Non-pigmented ciliary epithelial cell (primary cell): ENCODE results near the gene LAYN.

Source experiments
- DNase-seq: peaks from one replicate; pipeline ENCODE4 v3.0.0-alpha.2; 2010; ENCODE audit warnings: low read depth

The LAYN gene

GRCh38 chr11:111596319-111596718 is 55.8 kb downstream of the LAYN start:
- no peak for DNase-seq

GRCh38 chr11:111598148-111598547 is 57.6 kb downstream of the LAYN start:
- no peak for DNase-seq

- no peak for DNase-seq
These were observed 58.0 kb downstream of the LAYN start for GRCh38 chr11:111598559-111598958.

GRCh38 chr11:111601636-111601978 is 61.1 kb downstream of the LAYN start:
- DNase-seq, result no peak

GRCh38 chr11:111601979-111602864 is 61.7 kb downstream of the LAYN start, which contains the start of gene SIK2:
Gene SIK2, plus strand, starts transcription at chr11:111602449. Its CDS starts 115 bp downstream, at chr11:111602564.
- no peak for DNase-seq

- no peak for DNase-seq
These were observed 62.5 kb downstream of the LAYN start for GRCh38 chr11:111602865-111603610.

GRCh38 chr11:111603611-111604130 is 63.2 kb downstream of the LAYN start:
- no peak for DNase-seq

GRCh38 chr11:111604392-111605009 is 64.0 kb downstream of the LAYN start:
- DNase-seq, result no peak

- DNase-seq, result no peak
These were observed 65.2 kb downstream of the LAYN start for GRCh38 chr11:111605681-111606080.

- DNase-seq, result no peak
These were observed 66.5 kb downstream of the LAYN start for GRCh38 chr11:111606986-111607385.

GRCh38 chr11:111607751-111608150 is 67.2 kb downstream of the LAYN start:
- no peak for DNase-seq
